Limb (tissue), 2 donors: ENCODE results near the gene MAP4.
"Not testable (repeated sequence)": the region's sequence is repeated elsewhere in the genome, so short reads cannot be mapped to it uniquely, and the experiment has no call there.

Source experiments
- DNase-seq, 2 donors: peaks; one replicate each; pipeline ENCODE4 v3.0.0-alpha.2; 2016; ENCODE audit errors: extremely low spot score in 2 of 2

Gene MAP4

DNA sequence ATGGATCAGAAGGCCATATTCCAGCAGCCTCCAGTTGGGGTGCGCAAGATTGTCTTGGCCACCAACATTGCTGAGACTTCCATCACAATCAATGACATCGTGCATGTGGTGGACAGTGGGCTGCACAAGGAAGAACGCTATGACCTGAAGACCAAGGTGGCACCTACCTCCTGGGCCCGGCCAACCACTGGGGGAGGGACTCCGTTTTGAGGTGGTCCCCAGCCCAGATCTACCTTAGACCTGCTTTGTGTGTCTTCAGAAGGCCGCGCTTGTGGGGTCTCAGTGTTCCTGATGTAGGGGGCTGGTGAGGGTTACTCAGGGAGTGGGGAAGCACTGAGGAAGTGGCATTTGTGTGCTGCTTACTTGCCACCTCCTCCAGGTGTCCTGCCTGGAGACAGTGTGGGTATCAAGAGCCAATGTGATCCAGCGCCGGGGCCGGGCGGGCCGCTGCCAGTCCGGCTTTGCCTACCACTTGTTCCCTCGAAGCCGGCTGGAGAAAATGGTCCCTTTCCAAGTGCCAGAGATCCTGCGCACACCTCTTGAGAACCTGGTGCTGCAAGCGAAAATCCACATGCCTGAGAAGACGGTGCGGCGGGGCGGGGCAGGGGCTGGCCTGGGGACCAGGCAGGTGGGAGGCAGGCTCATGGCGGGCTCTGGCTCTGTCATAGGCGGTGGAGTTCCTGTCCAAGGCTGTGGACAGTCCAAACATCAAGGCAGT, 168.3 kb downstream of the MAP4 start:
- DNase-seq: no peak

DNA sequence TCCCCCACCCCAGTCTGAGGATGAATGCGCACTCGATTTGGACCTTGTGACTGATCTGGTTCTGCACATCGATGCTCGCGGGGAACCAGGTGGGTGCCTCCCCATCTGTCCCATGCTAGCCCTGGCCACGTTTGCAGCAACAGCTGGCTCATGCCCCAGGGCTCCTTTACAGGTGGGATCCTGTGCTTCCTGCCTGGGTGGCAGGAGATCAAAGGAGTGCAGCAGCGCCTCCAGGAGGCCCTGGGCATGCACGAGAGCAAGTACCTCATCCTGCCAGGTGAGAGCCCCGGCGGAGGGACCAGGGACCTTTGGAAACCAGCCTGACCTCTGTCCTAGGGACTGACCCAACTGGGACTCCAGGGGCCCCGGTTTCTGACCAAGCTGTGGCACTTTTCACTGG, 169.0 kb downstream of the MAP4 start:
- no peak for DNase-seq

DNA sequence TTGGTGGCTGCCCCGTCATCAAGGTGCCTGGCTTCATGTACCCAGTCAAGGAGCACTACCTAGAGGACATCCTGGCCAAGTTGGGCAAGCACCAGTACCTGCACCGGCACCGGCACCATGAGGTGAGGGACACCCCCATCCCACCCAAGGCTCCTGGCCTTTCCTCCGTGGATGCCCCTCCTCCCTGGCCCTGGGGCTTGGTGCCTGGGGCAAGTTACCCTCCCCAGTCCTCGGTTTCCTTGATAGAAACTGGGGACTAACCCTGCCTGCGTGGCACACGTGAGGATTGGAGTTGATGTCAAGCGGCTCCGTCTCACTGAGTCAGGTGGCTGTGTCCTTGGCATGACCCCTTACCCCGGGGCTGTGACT, 169.4 kb downstream of the MAP4 start:
- no peak for DNase-seq

DNA sequence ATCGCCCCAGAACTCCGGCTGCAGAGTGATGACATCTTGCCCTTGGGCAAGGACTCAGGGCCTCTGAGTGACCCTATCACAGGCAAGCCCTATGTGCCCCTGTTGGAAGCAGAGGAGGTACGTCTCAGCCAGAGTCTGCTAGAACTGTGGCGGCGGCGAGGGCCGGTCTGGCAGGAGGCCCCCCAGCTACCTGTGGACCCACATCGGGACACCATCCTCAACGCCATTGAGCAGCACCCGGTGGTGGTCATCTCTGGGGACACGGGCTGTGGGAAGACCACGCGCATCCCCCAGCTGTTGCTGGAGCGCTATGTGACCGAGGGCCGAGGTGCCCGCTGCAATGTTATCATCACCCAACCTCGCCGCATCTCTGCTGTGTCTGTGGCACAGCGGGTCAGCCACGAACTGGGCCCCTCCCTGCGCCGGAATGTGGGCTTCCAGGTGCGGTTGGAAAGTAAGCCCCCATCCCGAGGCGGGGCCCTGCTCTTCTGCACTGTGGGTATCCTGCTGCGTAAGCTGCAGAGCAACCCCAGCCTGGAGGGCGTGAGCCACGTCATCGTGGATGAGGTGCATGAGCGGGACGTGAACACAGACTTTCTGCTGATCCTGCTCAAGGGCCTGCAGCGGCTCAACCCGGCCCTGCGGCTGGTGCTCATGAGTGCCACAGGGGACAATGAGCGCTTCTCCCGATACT, 169.9 kb downstream of the MAP4 start:
- no peak for DNase-seq

DNA sequence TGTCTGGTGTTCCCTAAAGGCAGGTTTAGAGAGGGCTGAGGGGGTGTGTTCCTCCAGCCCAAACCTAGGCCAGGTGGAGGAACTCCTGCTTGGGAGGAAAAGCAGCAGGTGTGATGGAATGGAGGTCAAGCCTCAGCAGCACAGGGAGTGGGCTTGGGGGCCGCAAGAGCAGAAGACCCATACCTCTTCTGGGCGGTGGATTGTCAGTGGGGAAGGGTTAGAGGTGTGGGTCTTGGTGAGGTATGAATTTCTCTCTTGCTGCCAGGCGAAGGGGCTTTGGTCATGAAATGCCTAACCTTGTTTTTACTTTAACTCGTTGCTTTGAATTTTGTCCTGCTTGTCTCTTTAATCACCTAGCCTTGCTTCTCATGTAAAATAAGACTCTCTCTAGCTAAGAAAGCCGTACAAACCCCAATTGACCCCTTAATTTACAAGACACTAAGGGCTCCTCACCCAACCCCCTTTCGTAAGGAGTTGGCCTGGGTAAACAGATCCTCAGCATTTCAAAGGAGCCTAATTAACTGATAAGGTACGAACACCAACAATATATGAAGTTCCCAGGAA, 174.3 kb downstream of the MAP4 start:
- DNase-seq: no peak

DNA sequence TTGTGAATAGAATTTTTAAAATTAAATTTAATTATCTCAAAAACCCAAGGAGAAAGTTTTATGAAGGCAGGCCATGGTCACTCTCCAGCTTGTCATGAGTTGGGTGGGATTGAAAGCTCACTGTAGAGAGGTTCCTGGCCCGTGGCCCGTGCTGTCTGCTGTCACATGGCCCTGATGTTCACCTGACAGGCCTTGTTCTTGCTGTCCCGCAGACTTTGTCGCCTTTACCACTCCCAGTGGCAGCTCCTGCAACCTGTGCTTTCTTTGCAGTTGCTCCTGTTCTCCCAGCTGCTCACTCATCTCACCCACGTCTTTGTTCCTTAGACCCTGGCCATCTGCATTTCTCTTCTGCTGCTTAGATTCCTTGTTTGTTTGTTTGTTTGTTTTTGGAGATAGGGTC, 177.7 kb downstream of the MAP4 start:
- no peak for DNase-seq

DNA sequence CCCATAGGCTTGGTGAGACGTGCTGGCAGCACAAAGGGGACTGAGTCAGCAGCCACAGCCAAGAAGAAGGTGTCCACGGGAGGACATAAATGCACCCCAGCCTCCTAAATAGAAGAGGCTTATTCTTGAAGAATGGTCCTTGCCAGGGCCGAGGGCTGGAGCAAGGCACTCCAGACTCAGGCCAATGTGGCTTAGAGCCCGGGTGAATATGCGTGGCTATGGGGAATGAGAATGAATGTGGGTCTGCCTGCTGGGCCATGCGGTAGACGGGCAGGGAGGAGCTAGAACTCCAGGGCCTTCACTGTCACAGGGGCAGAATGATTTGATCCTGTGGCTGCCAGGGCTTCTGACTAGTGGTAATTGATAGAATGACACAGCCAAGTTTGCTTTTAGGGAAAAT, 179.2 kb downstream of the MAP4 start:
- DNase-seq: no peak

DNA sequence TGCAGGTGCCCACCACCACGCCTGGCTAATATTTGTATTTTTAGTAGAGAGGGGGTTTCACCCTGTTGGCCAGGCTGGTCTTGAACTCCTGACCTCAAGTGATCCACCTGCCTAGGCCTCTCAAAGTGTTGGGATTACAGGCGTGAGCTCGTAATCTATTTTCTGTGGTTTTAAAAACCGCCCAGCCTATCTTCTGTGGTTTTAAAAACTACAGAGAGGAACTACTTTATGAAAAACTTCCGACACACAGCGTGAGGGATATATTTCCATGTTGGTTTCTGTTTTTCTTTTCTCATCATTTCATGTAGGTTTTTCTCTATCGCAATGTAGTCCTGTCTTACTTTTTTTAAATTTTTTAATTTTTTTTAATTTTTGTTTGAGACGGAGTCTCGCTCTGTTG, 186.7 kb downstream of the MAP4 start:
- not testable (repeated sequence) for DNase-seq

DNA sequence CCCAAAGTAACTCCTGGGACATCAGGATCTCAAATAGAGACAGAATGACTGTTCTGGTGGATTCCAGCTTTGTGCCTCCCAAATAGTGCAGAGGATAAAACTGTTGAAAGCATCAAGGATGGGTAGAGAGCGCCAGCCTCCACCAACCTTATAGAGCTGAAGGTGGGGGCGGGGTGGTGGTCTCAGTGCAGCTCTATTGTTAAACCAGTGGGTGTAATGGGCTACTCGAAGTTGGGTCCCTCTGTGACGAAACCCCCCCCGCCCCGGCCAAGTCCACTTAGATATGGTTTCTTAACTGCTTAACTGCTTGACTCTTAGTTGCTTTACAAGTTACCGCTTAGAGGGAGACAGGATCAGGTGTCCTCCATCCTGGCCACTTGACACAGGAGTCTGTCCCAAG, 190.6 kb downstream of the MAP4 start:
- no peak for DNase-seq

DNA sequence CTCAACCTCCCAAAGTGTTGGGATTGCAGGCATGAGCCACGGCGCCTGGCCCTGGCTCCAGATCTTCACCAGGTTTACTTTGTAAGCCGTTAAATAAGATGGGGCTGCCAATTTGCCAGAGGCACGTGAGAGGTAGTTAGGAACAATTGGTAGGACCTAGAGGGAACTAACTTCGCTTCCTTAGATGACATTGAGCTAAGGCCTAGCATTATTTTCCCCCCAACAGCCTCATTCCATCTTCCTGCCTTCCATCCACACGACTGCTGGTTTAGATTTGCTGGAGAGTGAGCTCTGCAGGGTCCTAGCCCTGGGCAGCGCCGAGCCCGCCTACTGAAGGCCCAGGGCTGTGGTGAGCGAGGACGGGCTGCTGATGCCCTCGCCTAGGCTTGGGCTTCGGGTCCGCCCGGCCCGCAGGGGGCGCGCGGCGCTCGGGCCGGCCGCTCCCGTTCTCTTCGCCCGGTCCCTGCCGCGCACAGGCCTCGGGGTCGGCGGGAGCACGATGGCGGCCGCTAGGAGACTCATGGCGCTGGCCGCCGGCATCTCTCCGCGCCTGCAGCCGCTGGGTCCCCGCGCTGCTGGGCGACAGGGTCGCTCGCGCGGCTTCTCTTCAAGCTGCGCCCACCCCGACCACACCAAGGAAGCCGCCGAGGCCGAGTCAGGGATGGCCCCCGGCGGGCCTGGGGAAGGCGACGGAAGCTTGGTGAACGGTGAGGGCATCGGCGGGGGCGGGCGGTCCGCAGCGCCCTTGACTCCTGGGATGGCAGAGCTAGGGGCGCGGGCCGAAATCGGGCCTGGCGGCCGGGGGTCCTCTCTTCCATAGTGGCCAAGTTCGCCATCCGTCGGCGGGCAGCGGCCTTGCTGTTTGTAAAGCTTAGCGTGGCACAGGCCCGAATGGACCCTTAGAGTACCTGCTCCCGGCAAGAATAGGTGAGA, 191.4 kb downstream of the MAP4 start:
- DNase-seq: peak; percentile 83 to 87

DNA sequence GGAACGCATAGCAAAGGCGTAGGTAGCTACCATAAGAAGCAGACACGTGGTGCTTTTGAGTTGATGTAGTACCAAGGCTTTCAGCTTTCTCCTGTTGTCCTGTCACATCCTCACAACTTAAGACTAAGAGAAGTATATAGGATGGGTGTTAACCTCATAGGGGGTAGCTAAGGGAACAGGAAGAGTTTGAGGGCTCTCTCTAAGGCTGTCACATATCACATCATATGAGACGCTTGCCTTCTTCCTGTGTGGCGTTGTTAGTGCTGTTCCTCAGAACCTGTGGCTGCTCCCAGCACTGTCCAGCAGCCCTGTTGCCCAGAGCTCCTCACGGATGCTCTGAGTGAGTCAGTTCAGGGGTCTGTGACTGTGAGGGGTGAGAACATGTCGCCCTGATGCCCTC, 198.6 kb downstream of the MAP4 start:
- no peak for DNase-seq

DNA sequence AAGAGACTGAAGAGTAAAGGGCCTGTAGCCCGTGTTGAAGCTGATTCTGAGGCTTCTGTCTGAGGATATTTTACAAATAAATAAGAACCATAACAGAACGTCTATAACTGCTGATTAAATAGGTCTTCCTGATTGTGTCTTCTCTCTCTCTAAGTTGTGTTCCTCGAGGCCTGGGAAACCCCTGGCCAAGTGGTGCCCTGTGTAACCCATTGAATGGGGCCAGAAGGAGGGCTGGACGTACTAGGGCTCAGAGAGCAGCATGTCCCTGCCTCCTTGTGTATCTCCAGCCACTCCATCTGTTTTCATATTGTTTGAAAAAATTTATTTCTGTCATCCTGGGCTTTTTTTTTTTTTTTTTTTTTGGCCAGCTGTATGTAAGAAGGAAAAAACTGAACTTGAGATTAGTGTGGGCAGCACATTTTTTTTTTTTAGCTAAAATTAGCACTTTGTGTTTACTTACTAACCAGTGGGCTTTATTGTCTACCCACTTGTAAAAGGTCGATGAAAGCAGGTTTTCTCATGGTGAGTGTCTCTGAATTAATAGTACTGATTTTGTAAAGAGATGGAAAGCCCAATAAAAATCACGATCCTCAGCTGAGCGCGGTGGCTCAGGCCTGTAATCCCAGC, 202.6 kb downstream of the MAP4 start:
- DNase-seq: no peak

DNA sequence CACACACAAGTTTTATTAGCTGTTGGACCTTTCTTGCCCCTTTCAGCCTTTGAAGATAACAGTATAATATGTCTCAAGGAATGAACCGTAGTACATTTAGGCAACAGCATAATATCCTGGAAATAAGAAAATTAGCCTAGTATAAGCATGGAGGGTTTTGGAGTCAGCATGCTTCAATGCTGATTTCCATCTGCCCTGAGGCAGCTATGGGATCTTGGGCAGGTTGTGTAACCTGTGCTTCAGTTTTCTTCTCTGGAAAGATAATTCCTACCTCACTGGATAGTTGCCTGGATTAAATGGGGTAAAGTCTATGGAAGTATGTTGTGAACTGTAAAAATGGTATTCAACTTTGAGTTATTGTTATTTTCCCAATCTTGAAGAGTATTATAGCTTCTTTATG, 211.6 kb downstream of the MAP4 start:
- no peak for DNase-seq

DNA sequence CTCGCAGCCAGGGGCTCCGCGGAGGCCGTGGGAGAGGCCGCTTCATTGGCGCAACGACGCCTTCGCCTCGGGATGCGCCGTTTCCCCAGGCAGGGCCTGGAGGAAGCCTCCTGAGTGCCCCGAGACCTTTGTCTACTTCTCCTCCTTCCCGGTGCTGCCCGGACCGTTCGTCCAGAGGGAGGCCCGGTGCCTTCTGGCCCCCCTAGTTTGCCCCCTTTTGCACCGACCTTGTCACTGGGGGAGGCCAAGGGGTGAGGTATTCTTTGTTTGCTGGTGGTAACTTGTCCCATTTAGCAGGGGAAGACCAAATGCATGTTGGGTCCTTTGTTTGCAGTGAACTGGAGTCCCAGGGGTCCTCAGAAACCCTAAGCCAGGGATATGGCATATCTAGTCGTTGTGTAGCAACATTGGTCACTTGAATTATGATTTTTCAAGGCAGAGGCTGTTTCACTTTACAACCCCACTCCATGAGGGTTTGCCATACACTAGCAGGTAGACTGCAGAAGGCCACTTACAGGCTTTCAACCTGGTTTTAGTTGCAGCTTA, 212.7 kb downstream of the MAP4 start:
- DNase-seq: no peak

DNA sequence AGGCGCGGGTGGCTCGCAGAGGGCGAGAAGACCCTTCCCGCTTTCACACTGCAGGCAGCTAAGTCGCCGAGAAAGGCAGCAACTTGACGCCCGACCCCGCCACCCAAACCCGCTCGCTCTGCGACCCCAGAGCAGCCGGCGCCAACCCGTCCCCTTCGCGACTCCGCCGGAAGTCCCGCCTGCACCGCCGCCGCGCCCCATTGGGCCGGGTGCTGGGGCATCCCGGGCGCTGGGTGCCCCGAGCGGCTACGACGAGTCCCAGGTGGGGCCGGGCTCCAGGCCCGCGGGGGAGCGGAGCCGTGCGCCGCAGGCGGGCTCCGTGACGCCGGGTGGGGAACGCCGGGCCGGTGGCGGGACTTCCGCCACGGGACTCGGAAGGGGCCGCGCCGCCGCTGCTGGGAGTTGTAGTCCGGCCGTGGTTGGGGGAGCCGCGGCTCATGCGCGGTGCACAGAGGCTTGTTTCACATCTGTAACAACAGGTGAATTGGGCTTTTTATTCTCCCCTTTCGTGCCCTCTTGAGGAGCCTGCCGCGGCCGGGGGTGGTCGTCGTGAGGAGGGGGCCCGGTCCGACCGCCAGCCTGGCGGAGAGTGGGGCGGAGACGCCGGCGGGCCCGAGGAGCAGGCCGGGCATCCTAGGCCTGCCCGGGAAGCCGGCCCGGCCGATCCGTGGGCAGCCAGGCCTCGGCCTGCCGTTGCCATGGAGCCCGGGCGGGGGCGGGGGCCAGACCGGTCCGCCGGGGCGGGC, 213.3 kb downstream of the MAP4 start, which contains the start of gene DHX30:
DHX30 (plus strand) TSS at position 405 of the 746 bp plus-strand sequence. CDS start 7,546 bp downstream, outside the sequence.
- peak; percentile 85 to 94 for DNase-seq
